CD14-positive monocyte (primary cell): ENCODE data around the gene SUPT20HL2. TPM values are rescaled to one million over a fixed set of nuclear protein-coding genes. Genes with fewer than 3 reads are reported as not detected.

Experiments used
- DNase-seq, 3 donors: peaks; one replicate each; pipeline ENCODE4 v3.0.0-alpha.2; 2011 to 2022
- H2AFZ ChIP-seq: 2 replicates; pipeline ENCODE4 v1.6.0; 2012; ENCODE audit warnings: mild to moderate bottlenecking, low read depth, low read length, inconsistent platforms; ENCODE audit not compliant: insufficient read depth, poor library complexity, severe bottlenecking
- H3K27ac ChIP-seq, 2 donors: 1 replicate in 1 of 2; 2 replicates in 1 of 2; pipeline ENCODE4 v1.5.1; 2012 to 2013; ENCODE audit warnings: low read length in 2 of 2, control low read depth in 1 of 2, inconsistent platforms in 1 of 2, low read depth in 1 of 2, mild to moderate bottlenecking in 1 of 2
- H3K27me3 ChIP-seq, 2 donors: one replicate each; pipeline versions ENCODE4 v1.6.0 to v1.6.1; 2011 to 2013; ENCODE audit warnings: low read length in 2 of 2; ENCODE audit not compliant: control insufficient read depth in 2 of 2, insufficient read depth in 2 of 2
- H3K36me3 ChIP-seq, 2 donors: replicated peaks in 1 of 2; 1 replicate in 1 of 2; 2 replicates in 1 of 2; pipeline versions ENCODE4 v1.5.1 to v1.6.1; 2012 to 2013; ENCODE audit warnings: low read length in 2 of 2, control low read depth in 1 of 2, inconsistent platforms in 1 of 2, mild to moderate bottlenecking in 1 of 2; ENCODE audit not compliant: insufficient read depth in 2 of 2, control insufficient read depth in 1 of 2
- H3K4me1 ChIP-seq, 2 donors: 1 replicate in 1 of 2; 2 replicates in 1 of 2; pipeline versions ENCODE4 v1.5.1 to v1.6.1; 2012 to 2013; ENCODE audit warnings: low read length in 2 of 2, control low read depth in 1 of 2, inconsistent platforms in 1 of 2, mild to moderate bottlenecking in 1 of 2, moderate library complexity in 1 of 2; ENCODE audit not compliant: insufficient read depth in 2 of 2, control insufficient read depth in 1 of 2
- H3K4me2 ChIP-seq: replicated peaks from 2 replicates; pipeline ENCODE3; 2012; ENCODE audit warnings: low read length, moderate library complexity, mild to moderate bottlenecking; ENCODE audit not compliant: poor library complexity, severe bottlenecking; ENCODE audit errors: extremely low read depth
- H3K4me3 ChIP-seq, 3 experiments: fragments of 200-600 bp in 1 of 3; sonication (generic) in 1 of 3; replicated peaks in 1 of 3; 1 replicate in 2 of 3; 2 replicates in 1 of 3; pipeline ENCODE4 v1.5.1; 2011 to 2013; ENCODE audit warnings: low read length in 3 of 3, mild to moderate bottlenecking in 3 of 3, control low read depth in 2 of 3, low read depth in 2 of 3, inconsistent platforms in 1 of 3, moderate library complexity in 1 of 3
- H3K79me2 ChIP-seq: 2 replicates; pipeline ENCODE4 v1.6.0; 2012; ENCODE audit warnings: mild to moderate bottlenecking, control low read depth, inconsistent platforms, low read length, moderate library complexity; ENCODE audit not compliant: insufficient read depth
- H3K9ac ChIP-seq: 2 replicates; pipeline ENCODE4 v1.6.0; 2017; ENCODE audit warnings: low read length, mild to moderate bottlenecking; ENCODE audit not compliant: insufficient read depth, poor library complexity, severe bottlenecking
- H3K9me3 ChIP-seq, 2 donors: replicated peaks in 1 of 2; 1 replicate in 1 of 2; 2 replicates in 1 of 2; pipeline versions ENCODE4 v1.5.1 to v1.6.1; 2012 to 2013; ENCODE audit warnings: low read length in 2 of 2, control low read depth in 1 of 2; ENCODE audit not compliant: control insufficient read depth in 1 of 2, insufficient read depth in 1 of 2
- H4K20me1 ChIP-seq: 2 replicates; pipeline ENCODE4 v1.6.0; 2012; ENCODE audit warnings: mild to moderate bottlenecking, low read length, control low read depth, moderate library complexity; ENCODE audit not compliant: insufficient read depth
- H3K27ac Mint-ChIP-seq, 7 donors: one replicate each; pipeline ENCODE4 v1.8.0; 2020; ENCODE audit warnings: mild to moderate bottlenecking in 7 of 7, mixed read lengths in 7 of 7, moderate library complexity in 6 of 7, inconsistent platforms in 2 of 7
- H3K27me3 Mint-ChIP-seq, 3 donors: one replicate each; pipeline ENCODE4 v1.8.0; 2021 to 2022; ENCODE audit warnings: low read depth in 3 of 3, mild to moderate bottlenecking in 3 of 3, mixed read lengths in 3 of 3, moderate library complexity in 3 of 3, inconsistent platforms in 1 of 3
- H3K36me3 Mint-ChIP-seq, 2 donors: one replicate each; pipeline ENCODE4 v1.8.0; 2020; ENCODE audit warnings: mixed read lengths in 2 of 2, inconsistent platforms in 1 of 2, mild to moderate bottlenecking in 1 of 2
- H3K4me1 Mint-ChIP-seq: one replicate; pipeline ENCODE4 v1.8.0; 2020; ENCODE audit warnings: mild to moderate bottlenecking, mixed read lengths
- H3K4me3 Mint-ChIP-seq, 2 donors: one replicate each; pipeline ENCODE4 v1.8.0; 2020; ENCODE audit warnings: mild to moderate bottlenecking in 2 of 2, mixed read lengths in 2 of 2, moderate library complexity in 1 of 2
- H3K9me3 Mint-ChIP-seq, 7 donors: one replicate each; pipeline ENCODE4 v1.8.0; 2020 to 2022; ENCODE audit warnings: mixed read lengths in 7 of 7, mild to moderate bottlenecking in 6 of 7, moderate library complexity in 6 of 7, inconsistent platforms in 2 of 7
- WGBS: methylation state at CpG from one replicate; pipeline ENCODE4 v1.1.5; 2013; ENCODE audit warnings: missing lambda C conversion rate; ENCODE audit not compliant: insufficient coverage; 5-methylcytosine and 5-hydroxymethylcytosine counted together
- intact Hi-C, 2 donors: fragments of 100-400 bp; cut with micrococcal nuclease; formaldehyde crosslinking; loops; one replicate each; pipeline versions ENCODE4 v1.15.0 to v1.15.1; 2023
- polyA plus RNA-seq, 3 donors: library from polyadenylated mRNA; depleted of rRNA in 1 of 3; unstranded in 2 of 3; stranded (reverse) in 1 of 3; fragments of 300-500 nt in 2 of 3; fragments of >200 nt in 1 of 3; fragmentation: Illumina TruSeq in 2 of 3; gene quantifications; 1 replicate in 2 of 3; 2 replicates in 1 of 3; pipeline ENCODE4 v1.2.3, GENCODE V29; 2012 to 2021
- TF ChIP-seq, protein P1 (sequence below): fragments of 200-600 bp; IDR thresholded peaks from one replicate; pipeline ENCODE4 v1.8.0; 2022; ENCODE audit warnings: antibody characterized with exemption, mild to moderate bottlenecking

SUPT20HL2 gene
- polyA plus RNA-seq, 3 donors = not detected

DNA sequence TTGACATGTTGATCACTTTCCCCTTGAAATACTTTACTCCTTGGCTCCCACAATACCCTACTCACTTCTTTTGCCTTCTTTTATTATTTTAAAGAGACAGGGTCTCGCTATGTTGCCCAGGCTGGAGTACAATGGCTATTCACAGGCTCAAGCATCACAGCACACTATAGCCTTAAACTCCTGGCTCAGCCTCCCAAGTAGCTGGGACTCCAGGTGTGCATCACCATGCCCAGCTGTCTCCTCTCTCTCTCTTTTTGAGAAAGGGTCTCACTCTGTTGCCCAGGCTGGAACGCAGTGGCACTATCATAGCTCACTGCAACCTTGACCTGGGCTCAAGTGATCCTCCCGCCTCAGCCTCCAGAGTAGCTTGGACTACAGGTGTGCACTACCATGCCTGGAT is 51.6 kb downstream of the SUPT20HL2 start:
- intact Hi-C loops = no loop called here
- TF ChIP-seq, protein P1, sequence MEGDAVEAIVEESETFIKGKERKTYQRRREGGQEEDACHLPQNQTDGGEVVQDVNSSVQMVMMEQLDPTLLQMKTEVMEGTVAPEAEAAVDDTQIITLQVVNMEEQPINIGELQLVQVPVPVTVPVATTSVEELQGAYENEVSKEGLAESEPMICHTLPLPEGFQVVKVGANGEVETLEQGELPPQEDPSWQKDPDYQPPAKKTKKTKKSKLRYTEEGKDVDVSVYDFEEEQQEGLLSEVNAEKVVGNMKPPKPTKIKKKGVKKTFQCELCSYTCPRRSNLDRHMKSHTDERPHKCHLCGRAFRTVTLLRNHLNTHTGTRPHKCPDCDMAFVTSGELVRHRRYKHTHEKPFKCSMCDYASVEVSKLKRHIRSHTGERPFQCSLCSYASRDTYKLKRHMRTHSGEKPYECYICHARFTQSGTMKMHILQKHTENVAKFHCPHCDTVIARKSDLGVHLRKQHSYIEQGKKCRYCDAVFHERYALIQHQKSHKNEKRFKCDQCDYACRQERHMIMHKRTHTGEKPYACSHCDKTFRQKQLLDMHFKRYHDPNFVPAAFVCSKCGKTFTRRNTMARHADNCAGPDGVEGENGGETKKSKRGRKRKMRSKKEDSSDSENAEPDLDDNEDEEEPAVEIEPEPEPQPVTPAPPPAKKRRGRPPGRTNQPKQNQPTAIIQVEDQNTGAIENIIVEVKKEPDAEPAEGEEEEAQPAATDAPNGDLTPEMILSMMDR = no peak
- Histone ChIP-seq H3K4me3 (no peak overlapping the region), H3K9ac (no peak overlapping the region), H2AFZ (no peak overlapping the region), H3K4me2 (no peak overlapping the region), H3K9me3 (no peaks in the 10 kb centered on the region), H3K4me1 (peaks cover 12 to 13% of the 10 kb centered on the region in 2 donors), H3K36me3 (no peaks in the 10 kb centered on the region), H3K27ac (no peak overlapping the region), H3K27me3 (peaks cover 0 to 11% of the 10 kb centered on the region in 2 donors), H4K20me1 (no peaks in the 10 kb centered on the region), H3K79me2 (no peaks in the 10 kb centered on the region)
- peaks cover 0 to 40% (median 5%) of the 10 kb centered on the region in 3 donors for H3K27me3 Mint-ChIP-seq
- H3K9me3 Mint-ChIP-seq = no peaks in the 10 kb centered on the region
- no peak overlapping the region for H3K4me3 Mint-ChIP-seq
- no peak overlapping the region for H3K27ac Mint-ChIP-seq
- peaks cover 13% of the 10 kb centered on the region for H3K4me1 Mint-ChIP-seq
- WGBS = 100% methylated on average over 1 of the region's 3 CpGs
- no peaks in the 10 kb centered on the region for H3K36me3 Mint-ChIP-seq
- no peak for DNase-seq

Other genes starting within 250 kb of the SUPT20HL2 start
- gene ZFX, start 164.3 kb downstream of the SUPT20HL2 start, polyA plus RNA-seq = 10 to 100 TPM; 22.3 to 31.1 (median 30.2) TPM
- gene SUPT20HL1, start 46.6 kb upstream of the SUPT20HL2 start, polyA plus RNA-seq = not detected
- 10 to 100 TPM; 12.2 to 34.0 (median 32.6) TPM for gene PDK3, start 151.2 kb upstream of the SUPT20HL2 start, polyA plus RNA-seq